K562 (cell line): Measurements from ENCODE around the gene PLXNB2. TPM values are rescaled to one million over a fixed set of nuclear protein-coding genes. Genes with fewer than 3 reads are reported as not detected.

Experiments
- ELF1 ChIP-seq: fragments of 200-800 bp; sonication (Bioruptor generic); IDR thresholded peaks from 2 replicates; pipeline ENCODE4 v1.6.1; 2016; ENCODE audit warnings: missing genetic modification characterization, missing compliant biosample characterization
- MAFG ChIP-seq: fragments of 450-650 bp; conservative IDR thresholded peaks from 2 replicates; pipeline ENCODE4 v1.6.1; 2016; ENCODE audit warnings: missing genetic modification characterization, missing compliant biosample characterization
- ZNF134 ChIP-seq: fragments of 250-450 bp; sonication (Bioruptor Pico); conservative IDR thresholded peaks from 2 replicates; pipeline ENCODE4 v1.4.0; 2020
- polyA plus RNA-seq, 8 experiments: library from polyadenylated mRNA; depleted of rRNA in 4 of 8; stranded (reverse) in 5 of 8; unstranded in 3 of 8; fragments of >200 nt; fragmentation: Nextera tagmentation in 2 of 8; fragmentation: Illumina TruSeq in 1 of 8; extraction: Ambion mirVana in 2 of 8; extraction: Trizol in 1 of 8; gene quantifications; 2 replicates each; pipeline versions ENCODE4 v1.2.1 to v1.2.3, GENCODE V29; 2011 to 2014; ENCODE audit warnings: inconsistent platforms in 1 of 8, missing spikeins in 1 of 8
- total RNA-seq, 7 experiments: library from RNA; depleted of rRNA in 6 of 7; stranded (reverse); fragments of >200 nt in 6 of 7; fragmentation: Illumina TruSeq in 2 of 7; extraction: Trizol in 2 of 7; gene quantifications; 2 replicates each; pipeline versions ENCODE4 v1.2.1 to v1.2.3, GENCODE V29; 2011 to 2021; ENCODE audit warnings: low replicate concordance in 1 of 7
- TF ChIP-seq, protein P1 (sequence below): fragments of 200-800 bp; sonication (Bioruptor generic); IDR thresholded peaks from 2 replicates; pipeline ENCODE4 v1.6.1; 2016; ENCODE audit warnings: missing genetic modification characterization, missing compliant biosample characterization

The PLXNB2 gene
- total and polyA plus RNA-seq, 9 of the 15 experiments (the other 6 are each of a cell fraction or from before 2014, with no cell fraction given), result 0.15 to 45.1 (median 13.6) TPM

DNA sequence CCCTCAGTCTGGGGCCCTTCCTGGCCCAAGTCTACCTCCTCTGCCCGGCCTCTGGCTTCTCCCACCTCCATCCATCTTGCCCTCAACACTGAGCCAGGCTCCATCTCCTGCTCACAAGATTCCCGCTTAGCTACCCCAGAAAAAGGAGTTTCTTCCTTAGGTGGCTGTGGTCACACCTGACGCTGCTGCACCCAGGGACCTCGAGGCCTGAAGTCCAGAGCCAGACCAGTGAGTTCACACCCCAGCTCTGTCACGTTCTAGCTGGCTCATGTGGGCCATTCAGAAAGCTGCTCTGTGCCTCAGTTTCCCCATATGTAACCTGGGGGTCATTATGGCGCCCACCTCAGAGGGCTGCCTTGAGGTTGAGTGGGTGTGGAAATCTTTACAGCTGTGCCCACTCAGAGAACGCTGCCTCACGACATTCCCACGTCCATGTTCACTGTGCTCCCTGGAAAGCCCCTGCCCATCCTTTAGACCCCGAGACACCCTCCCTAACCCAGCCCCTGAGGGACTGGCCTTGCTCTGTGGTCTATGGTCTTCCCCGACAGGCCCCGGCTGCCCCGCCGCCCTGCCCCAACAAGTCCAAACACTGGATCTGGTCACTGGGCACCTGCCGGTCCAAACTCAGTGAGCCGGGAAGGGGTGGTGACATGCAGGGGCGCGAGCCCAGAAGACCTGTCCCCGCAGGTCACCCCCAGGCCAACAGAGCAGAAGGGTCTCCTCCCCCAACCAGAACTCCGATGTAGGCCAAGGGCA lies 9.8 kb downstream of the PLXNB2 start (continued):
- TF ChIP-seq, protein P1, sequence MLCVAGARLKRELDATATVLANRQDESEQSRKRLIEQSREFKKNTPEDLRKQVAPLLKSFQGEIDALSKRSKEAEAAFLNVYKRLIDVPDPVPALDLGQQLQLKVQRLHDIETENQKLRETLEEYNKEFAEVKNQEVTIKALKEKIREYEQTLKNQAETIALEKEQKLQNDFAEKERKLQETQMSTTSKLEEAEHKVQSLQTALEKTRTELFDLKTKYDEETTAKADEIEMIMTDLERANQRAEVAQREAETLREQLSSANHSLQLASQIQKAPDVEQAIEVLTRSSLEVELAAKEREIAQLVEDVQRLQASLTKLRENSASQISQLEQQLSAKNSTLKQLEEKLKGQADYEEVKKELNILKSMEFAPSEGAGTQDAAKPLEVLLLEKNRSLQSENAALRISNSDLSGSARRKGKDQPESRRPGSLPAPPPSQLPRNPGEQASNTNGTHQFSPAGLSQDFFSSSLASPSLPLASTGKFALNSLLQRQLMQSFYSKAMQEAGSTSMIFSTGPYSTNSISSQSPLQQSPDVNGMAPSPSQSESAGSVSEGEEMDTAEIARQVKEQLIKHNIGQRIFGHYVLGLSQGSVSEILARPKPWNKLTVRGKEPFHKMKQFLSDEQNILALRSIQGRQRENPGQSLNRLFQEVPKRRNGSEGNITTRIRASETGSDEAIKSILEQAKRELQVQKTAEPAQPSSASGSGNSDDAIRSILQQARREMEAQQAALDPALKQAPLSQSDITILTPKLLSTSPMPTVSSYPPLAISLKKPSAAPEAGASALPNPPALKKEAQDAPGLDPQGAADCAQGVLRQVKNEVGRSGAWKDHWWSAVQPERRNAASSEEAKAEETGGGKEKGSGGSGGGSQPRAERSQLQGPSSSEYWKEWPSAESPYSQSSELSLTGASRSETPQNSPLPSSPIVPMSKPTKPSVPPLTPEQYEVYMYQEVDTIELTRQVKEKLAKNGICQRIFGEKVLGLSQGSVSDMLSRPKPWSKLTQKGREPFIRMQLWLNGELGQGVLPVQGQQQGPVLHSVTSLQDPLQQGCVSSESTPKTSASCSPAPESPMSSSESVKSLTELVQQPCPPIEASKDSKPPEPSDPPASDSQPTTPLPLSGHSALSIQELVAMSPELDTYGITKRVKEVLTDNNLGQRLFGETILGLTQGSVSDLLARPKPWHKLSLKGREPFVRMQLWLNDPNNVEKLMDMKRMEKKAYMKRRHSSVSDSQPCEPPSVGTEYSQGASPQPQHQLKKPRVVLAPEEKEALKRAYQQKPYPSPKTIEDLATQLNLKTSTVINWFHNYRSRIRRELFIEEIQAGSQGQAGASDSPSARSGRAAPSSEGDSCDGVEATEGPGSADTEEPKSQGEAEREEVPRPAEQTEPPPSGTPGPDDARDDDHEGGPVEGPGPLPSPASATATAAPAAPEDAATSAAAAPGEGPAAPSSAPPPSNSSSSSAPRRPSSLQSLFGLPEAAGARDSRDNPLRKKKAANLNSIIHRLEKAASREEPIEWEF (CRISPR knock-in tag), result no peak
- no peak for TF ChIP-seq ZNF134 (CRISPR knock-in tag)
- no peak for TF ChIP-seq MAFG (tag)
- no peak for TF ChIP-seq ELF1
